HEK293T (cell line): ENCODE results near the gene ENDOD1.

Source experiments
- CTCF ChIA-PET: fragments of 350-600 bp; formaldehyde crosslinking; extraction: SDS; loops from one replicate; lab custom pipeline; 2021; ENCODE audit warnings: antibody characterized with exemption, inconsistent platforms; lab: Yijun Ruan, JAX
- POLR2A ChIA-PET: fragments of 350-600 bp; formaldehyde crosslinking; extraction: SDS; loops from one replicate; lab custom pipeline; 2020; ENCODE audit warnings: antibody characterized with exemption, inconsistent platforms; lab: Yijun Ruan, JAX
- DNase-seq: peaks from one replicate; pipeline ENCODE4 v3.0.0; 2012; ENCODE audit warnings: mixed read lengths; ENCODE audit errors: extremely low spot score
- ARNT ChIP-seq: fragments of 450-650 bp; IDR thresholded peaks from 2 replicates; pipeline ENCODE4 v1.6.1; 2017; ENCODE audit warnings: mild to moderate bottlenecking
- BHLHE40 ChIP-seq: fragments of 450-650 bp; IDR thresholded peaks from 2 replicates; pipeline ENCODE4 v1.6.1; 2016; ENCODE audit warnings: mild to moderate bottlenecking, moderate library complexity, borderline replicate concordance
- CTBP1 ChIP-seq: fragments of 450-650 bp; IDR thresholded peaks from 2 replicates; pipeline ENCODE4 v1.6.1; 2016; ENCODE audit warnings: borderline replicate concordance
- ELF4 ChIP-seq: fragments of 450-650 bp; IDR thresholded peaks from 2 replicates; pipeline ENCODE4 v1.6.1; 2017; ENCODE audit warnings: antibody characterized with exemption
- FOXA1 ChIP-seq: fragments of 450-650 bp; IDR thresholded peaks from 2 replicates; pipeline ENCODE4 v1.6.1; 2016; ENCODE audit warnings: mild to moderate bottlenecking
- FOXK2 ChIP-seq: fragments of 450-650 bp; IDR thresholded peaks from 2 replicates; pipeline ENCODE4 v1.6.1; 2016; ENCODE audit warnings: mild to moderate bottlenecking
- FOXM1 ChIP-seq: fragments of 450-650 bp; IDR thresholded peaks from 2 replicates; pipeline ENCODE4 v1.6.1; 2017; ENCODE audit warnings: mild to moderate bottlenecking, borderline replicate concordance
- HDGF ChIP-seq: fragments of 450-650 bp; IDR thresholded peaks from 2 replicates; pipeline ENCODE4 v1.6.1; 2017; ENCODE audit warnings: antibody characterized with exemption, borderline replicate concordance
- L3MBTL2 ChIP-seq: fragments of 450-650 bp; conservative IDR thresholded peaks from 2 replicates; pipeline ENCODE4 v1.6.1; 2016; ENCODE audit warnings: mild to moderate bottlenecking
- LEF1 ChIP-seq: fragments of 450-650 bp; IDR thresholded peaks from 2 replicates; pipeline ENCODE4 v1.6.1; 2017; ENCODE audit warnings: mild to moderate bottlenecking, borderline replicate concordance
- NFRKB ChIP-seq: fragments of 450-650 bp; IDR thresholded peaks from 2 replicates; pipeline ENCODE4 v1.6.1; 2016; ENCODE audit warnings: mild to moderate bottlenecking, moderate library complexity
- SP1 ChIP-seq: fragments of 450-650 bp; IDR thresholded peaks from 2 replicates; pipeline ENCODE4 v1.6.1; 2017
- SUZ12 ChIP-seq: fragments of 450-650 bp; IDR thresholded peaks from 2 replicates; pipeline ENCODE4 v1.6.1; 2016; ENCODE audit warnings: mild to moderate bottlenecking
- TARDBP ChIP-seq: fragments of 450-650 bp; IDR thresholded peaks from 2 replicates; pipeline ENCODE4 v1.6.1; 2016
- ZNF384 ChIP-seq: fragments of 450-650 bp; IDR thresholded peaks from 2 replicates; pipeline ENCODE4 v1.6.1; 2016
- TF ChIP-seq, protein P1 (sequence below): fragments of 450-650 bp; IDR thresholded peaks from 2 replicates; pipeline ENCODE4 v1.6.1; 2016

ENDOD1 gene

DNA sequence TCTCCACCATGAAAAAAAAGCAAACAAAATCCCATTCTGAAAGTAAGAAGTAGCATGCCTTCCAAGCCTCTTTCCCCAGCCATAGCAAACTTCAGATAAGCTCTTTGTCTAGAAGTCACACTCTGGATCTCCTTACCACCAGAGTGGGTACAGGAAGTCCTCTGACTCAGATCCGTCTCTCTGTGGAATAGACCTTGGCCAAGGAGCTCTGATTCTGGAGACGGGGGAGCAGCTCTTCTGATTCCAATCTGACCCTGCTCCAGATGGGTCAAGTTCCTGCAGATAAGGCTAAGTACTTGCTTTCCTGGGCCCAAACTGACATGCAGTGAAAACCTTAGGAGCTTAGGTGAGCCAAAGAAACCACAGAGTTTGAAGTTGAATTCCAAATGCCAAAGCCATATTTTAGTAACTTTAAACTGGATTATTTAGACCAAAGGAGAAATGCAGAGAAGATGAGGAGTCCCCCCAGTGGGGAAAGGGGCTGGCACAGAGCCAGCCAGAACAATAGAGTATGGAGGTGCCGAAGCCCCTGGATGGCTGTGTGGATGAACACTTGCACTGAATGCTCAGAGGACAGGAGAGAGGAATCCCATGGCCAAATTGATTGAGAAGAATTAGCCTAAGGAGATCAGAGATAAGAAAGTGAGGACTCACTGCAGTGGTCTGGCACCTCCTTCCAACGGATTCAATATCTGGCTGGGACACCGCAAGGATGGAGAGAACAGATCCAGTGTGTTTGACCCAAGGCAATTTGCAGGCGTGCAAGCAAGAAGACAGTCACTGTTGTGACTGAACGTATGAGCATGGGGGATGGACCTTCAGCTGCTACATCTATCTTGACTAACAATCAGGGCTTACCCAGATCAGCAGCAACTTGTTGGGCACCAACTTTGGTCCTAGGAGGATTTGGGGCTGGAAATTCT, 54.9 kb downstream of the ENDOD1 start:
- ChIA-PET CTCF (interaction anchor here (1.7 kb wide), 1 partner anchor 60 kb away, joined by 5 read pairs; no protein-coding TSS in a partner anchor), POLR2A (interaction anchor here (0.9 to 4.3 kb wide), 2 partner anchors 77 kb away, joined by 3 to 19 read pairs; partner anchors contain the start of gene SRSF8)
- no peak for DNase-seq
- TF ChIP-seq FOXK2 = no peak
- no peak for TF ChIP-seq TARDBP
- TF ChIP-seq LEF1 = no peak
- TF ChIP-seq ARNT = no peak
- no peak for TF ChIP-seq L3MBTL2
- TF ChIP-seq ZNF384 = no peak
- TF ChIP-seq, protein P1, sequence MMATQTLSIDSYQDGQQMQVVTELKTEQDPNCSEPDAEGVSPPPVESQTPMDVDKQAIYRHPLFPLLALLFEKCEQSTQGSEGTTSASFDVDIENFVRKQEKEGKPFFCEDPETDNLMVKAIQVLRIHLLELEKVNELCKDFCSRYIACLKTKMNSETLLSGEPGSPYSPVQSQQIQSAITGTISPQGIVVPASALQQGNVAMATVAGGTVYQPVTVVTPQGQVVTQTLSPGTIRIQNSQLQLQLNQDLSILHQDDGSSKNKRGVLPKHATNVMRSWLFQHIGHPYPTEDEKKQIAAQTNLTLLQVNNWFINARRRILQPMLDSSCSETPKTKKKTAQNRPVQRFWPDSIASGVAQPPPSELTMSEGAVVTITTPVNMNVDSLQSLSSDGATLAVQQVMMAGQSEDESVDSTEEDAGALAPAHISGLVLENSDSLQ = no peak
- no peak for TF ChIP-seq BHLHE40
- no peak for TF ChIP-seq SUZ12
- TF ChIP-seq FOXA1 = no peak
- no peak for TF ChIP-seq CTBP1
- TF ChIP-seq FOXM1 = no peak
- TF ChIP-seq NFRKB = no peak
- no peak for TF ChIP-seq SP1
- TF ChIP-seq ELF4 = no peak
- no peak for TF ChIP-seq HDGF

DNA sequence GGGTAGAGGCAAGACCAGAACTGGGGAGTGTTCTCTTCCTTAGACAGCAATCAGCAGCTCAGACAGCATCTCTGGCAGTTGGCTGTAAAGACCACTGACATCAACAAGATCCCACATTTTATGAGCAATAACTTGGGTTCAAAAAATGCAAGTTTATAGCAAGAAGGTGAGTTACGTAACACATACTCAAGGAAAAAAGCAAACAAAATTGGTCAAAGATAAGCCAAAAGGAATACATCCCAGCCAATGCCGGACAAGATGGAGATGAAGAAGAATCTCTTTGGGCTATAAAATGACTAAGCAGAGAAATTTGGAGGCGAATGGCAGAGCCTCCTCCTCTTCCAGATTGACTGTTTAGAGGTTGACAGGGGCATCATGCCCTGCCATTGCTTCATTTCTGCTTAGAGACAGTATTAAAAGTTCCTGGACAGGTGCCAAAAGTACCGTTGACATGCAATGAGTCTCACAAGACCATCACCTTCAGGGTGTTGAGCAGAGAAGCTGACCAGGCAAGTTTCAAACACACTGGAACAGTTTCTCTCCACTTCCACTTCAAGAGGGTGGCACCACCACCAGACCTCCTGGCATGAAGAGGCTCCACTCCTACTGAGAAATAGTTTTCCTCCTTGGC, 55.9 kb downstream of the ENDOD1 start:
- POLR2A ChIA-PET = interaction anchor here (0.9 kb wide), 1 partner anchor 78 kb away, joined by 3 read pairs; no protein-coding TSS in a partner anchor
- CTCF ChIA-PET = interaction anchor here (1.7 kb wide), 1 partner anchor 61 kb away, joined by 5 read pairs; no protein-coding TSS in a partner anchor
- no peak for TF ChIP-seq NFRKB
- TF ChIP-seq SP1 = no peak
- TF ChIP-seq HDGF = no peak
- TF ChIP-seq CTBP1 = no peak
- no peak for TF ChIP-seq L3MBTL2
- no peak for TF ChIP-seq ARNT
- no peak for TF ChIP-seq FOXM1
- TF ChIP-seq, protein P1 = no peak
- no peak for TF ChIP-seq FOXA1
- TF ChIP-seq BHLHE40 = no peak
- TF ChIP-seq ZNF384 = no peak
- DNase-seq = no peak

DNA sequence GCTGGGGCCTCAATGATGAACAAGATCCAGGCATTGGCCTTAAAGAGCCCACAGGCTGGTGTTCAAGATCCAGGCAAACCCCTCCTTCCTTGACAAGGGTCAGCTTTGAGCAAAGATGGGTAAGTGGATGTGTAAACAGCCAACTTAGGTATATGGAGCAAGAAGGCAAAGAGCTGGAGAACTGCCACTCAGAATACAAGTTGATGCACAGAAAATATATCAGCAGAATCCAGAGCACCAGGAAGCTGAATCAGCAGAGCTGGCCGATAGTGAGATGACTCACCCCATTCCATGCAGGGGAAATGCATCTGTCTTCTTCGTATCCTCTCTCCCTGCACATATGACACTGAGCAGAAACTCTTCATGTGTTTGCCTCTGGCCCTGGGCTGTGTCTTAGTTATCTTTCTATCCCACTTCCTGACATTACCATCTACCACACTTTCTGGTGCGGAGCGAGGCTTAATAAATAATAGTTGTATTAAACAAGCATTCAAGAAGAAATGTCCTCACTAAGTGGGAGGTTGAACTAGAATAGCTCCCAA, 57.8 kb downstream of the ENDOD1 start:
- TF ChIP-seq SUZ12 = no peak
- TF ChIP-seq BHLHE40 = no peak
- TF ChIP-seq LEF1 = no peak
- no peak for TF ChIP-seq L3MBTL2
- no peak for TF ChIP-seq CTBP1
- TF ChIP-seq NFRKB = no peak
- no peak for TF ChIP-seq FOXK2
- TF ChIP-seq HDGF = no peak
- TF ChIP-seq FOXA1 = no peak
- TF ChIP-seq ZNF384 = no peak
- no peak for TF ChIP-seq ELF4
- TF ChIP-seq ARNT = no peak
- ChIA-PET POLR2A (interaction anchor here (0.9 to 2.8 kb wide), 5 partner anchors 39 to 643 kb away, joined by 3 to 14 read pairs (median 6); partner anchors contain the start of genes CEP57, CWC15, FAM76B and KDM4D), CTCF (interaction anchor here (0.8 to 1.3 kb wide), 5 partner anchors 39 to 611 kb away, joined by 3 read pairs; no protein-coding TSS in a partner anchor)
- no peak for DNase-seq

DNA sequence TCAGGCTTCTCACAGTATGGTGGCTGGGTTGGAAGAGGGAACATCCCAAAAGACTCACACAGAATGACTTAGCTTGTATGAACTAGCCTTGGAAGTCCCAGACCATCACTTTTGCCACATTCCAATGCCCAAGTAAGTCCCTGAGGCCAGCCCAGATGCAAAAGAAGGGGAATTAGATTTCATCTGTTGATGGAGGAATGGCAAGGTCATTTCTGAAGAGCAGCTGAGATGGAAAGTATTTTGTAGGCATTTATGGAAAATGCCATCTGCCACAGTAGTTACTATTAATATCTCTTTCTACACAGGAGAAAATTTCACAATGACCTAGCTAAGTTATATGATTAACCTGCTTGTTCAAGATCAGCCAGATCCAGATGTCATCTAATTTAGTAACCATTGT, 58.8 kb downstream of the ENDOD1 start:
- POLR2A ChIA-PET = interaction anchor here (1.4 to 2.8 kb wide), 4 partner anchors 81 to 642 kb away, joined by 3 to 14 read pairs (median 8); partner anchors contain the start of genes CEP57, CWC15, FAM76B and KDM4D
- TF ChIP-seq FOXA1 (no peak), TARDBP (no peak), ZNF384 (no peak), HDGF (no peak), ELF4 (no peak), FOXK2 (no peak), BHLHE40 (no peak)
- TF ChIP-seq, protein P1 = no peak
- no peak for DNase-seq
- CTCF ChIA-PET = interaction anchor here (0.6 to 1.0 kb wide), 2 partner anchors 81 to 338 kb away, joined by 3 to 5 read pairs; no protein-coding TSS in a partner anchor

DNA sequence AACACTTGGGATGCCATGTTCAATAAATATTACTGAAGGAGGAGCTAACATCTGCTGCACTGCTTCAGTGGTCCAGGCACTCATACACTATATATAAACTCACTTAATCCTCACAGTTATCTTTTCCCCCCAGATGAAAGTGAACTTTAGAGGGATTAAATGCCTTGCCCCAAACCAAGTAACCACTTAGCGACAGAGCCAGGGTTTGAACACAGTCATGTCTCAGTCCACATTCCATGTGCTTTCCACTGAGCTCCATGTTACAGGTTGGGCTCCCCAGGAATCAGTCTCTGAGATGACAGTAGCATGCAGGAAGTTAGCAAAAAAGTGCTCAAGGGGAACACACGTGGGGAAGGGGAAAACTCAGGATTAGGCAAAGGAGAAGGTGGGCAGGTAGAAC, 59.3 kb downstream of the ENDOD1 start:
- DNase-seq = no peak
- ChIA-PET CTCF (interaction anchor here (1.0 kb wide), 1 partner anchor 81 kb away, joined by 5 read pairs; no protein-coding TSS in a partner anchor), POLR2A (interaction anchor here (1.6 to 2.8 kb wide), 3 partner anchors 81 to 641 kb away, joined by 3 to 14 read pairs (median 11); partner anchors contain the start of genes CEP57, FAM76B and SRSF8)
- no peak for TF ChIP-seq NFRKB
- TF ChIP-seq HDGF = no peak
- no peak for TF ChIP-seq ELF4
- no peak for TF ChIP-seq FOXK2
- no peak for TF ChIP-seq ZNF384
- TF ChIP-seq SUZ12 = no peak
- TF ChIP-seq SP1 = no peak
- TF ChIP-seq TARDBP = no peak
- TF ChIP-seq ARNT = no peak
- TF ChIP-seq L3MBTL2 = no peak
- no peak for TF ChIP-seq CTBP1
- no peak for TF ChIP-seq FOXA1
- no peak for TF ChIP-seq BHLHE40
- TF ChIP-seq, protein P1 = no peak
